SK-N-MC (cell line): ENCODE measurements around the gene SHROOM2.
"Not testable (repeated sequence)": the region's sequence is repeated elsewhere in the genome, so short reads cannot be mapped to it uniquely, and the experiment has no call there.

Experiments used
- EZH2 ChIP-seq: fragments of 200-600 bp; sonication (generic); IDR thresholded peaks from one replicate; pipeline ENCODE4 v1.6.1; 2017; ENCODE audit warnings: antibody characterized with exemption
- FOXP2 ChIP-seq: optimal IDR thresholded peaks from 2 replicates; pipeline ENCODE3; 2011; ENCODE audit warnings: mild to moderate bottlenecking, moderate library complexity; ENCODE audit not compliant: insufficient read depth; ENCODE audit errors: extremely low read length, control extremely low read depth
- POLR2AphosphoS5 ChIP-seq: IDR thresholded peaks from 2 replicates; pipeline ENCODE4 v1.6.1; 2012; ENCODE audit warnings: mild to moderate bottlenecking, low read depth, low read length, borderline replicate concordance

DNA sequence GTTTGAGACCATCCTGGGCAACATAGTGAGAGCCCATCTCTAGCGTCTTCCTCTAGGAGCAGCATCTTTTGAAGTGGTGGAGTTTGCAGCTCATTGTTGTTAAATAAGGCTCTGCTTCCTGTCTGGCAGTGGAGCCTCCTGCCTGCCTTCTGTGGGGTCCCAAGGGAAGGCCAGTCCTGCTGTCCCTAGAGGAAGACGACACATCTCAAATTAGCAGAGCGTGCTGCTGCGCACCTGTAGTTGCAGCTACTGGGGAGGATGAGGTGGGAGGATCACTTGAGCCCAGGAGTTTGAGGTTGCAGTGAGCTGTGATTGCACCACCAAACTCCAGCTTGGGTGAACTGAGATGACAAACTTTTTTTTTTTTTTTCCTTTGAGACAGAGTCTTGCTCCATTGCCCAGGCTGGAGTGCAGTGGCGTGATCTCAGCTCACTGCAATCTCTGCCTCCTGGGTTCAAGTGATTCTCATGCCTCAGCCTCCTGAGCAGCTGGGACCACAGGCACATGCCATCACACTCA, 17.8 kb upstream of the SHROOM2 start:
- not testable (repeated sequence) for TF ChIP-seq POLR2AphosphoS5, FOXP2, EZH2
